Testis (tissue), 3 donors: ENCODE data around the gene RABGAP1L. TPM values are rescaled to one million over a fixed set of nuclear protein-coding genes. Genes with fewer than 3 reads are reported as not detected.

Experiments used
- DNase-seq: peaks from one replicate; pipeline ENCODE4 v3.0.0-alpha.2; 2019
- H3K27ac ChIP-seq, 2 donors: fragments of 200-600 bp; sonication (generic); one replicate each; pipeline ENCODE4 v1.5.1; 2019
- H3K27me3 ChIP-seq: fragments of 200-600 bp; sonication (generic); one replicate; pipeline ENCODE4 v1.5.1; 2019
- H3K36me3 ChIP-seq: fragments of 200-600 bp; sonication (generic); one replicate; pipeline ENCODE4 v1.5.1; 2017; ENCODE audit warnings: low read depth; ENCODE audit errors: missing control alignments
- H3K4me1 ChIP-seq: fragments of 200-600 bp; sonication (generic); one replicate; pipeline ENCODE4 v1.5.1; 2019
- H3K4me3 ChIP-seq, 2 donors: fragments of 200-600 bp; sonication (generic); one replicate each; pipeline ENCODE4 v1.5.1; 2017 to 2019
- H3K9me3 ChIP-seq: fragments of 200-600 bp; sonication (generic); one replicate; pipeline ENCODE4 v1.5.1; 2017
- POLR2A ChIP-seq: fragments of 450-650 bp; IDR thresholded peaks from one replicate; pipeline ENCODE4 v1.6.1; 2017; ENCODE audit warnings: antibody characterized with exemption, mild to moderate bottlenecking, moderate library complexity
- WGBS, 2 donors: methylation state at CpG; one replicate each; pipeline ENCODE4 v1.1.5; 2018; 5-methylcytosine and 5-hydroxymethylcytosine counted together
- intact Hi-C: fragments of 100-400 bp; cut with DNase I; formaldehyde crosslinking; loops from one replicate; pipeline ENCODE4 v1.15.1; 2023; ENCODE audit warnings: low total_unique reads
- polyA plus RNA-seq: library from polyadenylated mRNA; stranded (reverse); fragments of 350-450 nt; fragmentation: Illumina TruSeq; extraction: RNeasy Lipid Tissue Mini Kit (QIAGEN cat#74804); gene quantifications from one replicate; pipeline ENCODE4 v1.2.3, GENCODE V29; 2014; ENCODE audit warnings: low read depth, low replicate concordance; ENCODE audit not compliant: insufficient read depth
- total RNA-seq, 2 donors: library from RNA; depleted of rRNA; stranded (reverse); fragments of >200 nt; gene quantifications; one replicate each; pipeline ENCODE4 v1.2.3, GENCODE V29; 2016
- TF ChIP-seq, protein P1 (sequence below), 3 experiments: fragments of 450-650 bp in 2 of 3; fragments of 200-600 bp in 1 of 3; sonication (generic) in 1 of 3; IDR thresholded peaks; one replicate each; pipeline ENCODE4 v1.5.1; 2016 to 2019; ENCODE audit warnings: antibody characterized with exemption in 3 of 3, mild to moderate bottlenecking in 2 of 3, moderate library complexity in 1 of 3

RABGAP1L gene
- total and polyA plus RNA-seq, 3 donors from 2014 or later, result 40.5 to 53.1 (median 49.5) TPM

DNA sequence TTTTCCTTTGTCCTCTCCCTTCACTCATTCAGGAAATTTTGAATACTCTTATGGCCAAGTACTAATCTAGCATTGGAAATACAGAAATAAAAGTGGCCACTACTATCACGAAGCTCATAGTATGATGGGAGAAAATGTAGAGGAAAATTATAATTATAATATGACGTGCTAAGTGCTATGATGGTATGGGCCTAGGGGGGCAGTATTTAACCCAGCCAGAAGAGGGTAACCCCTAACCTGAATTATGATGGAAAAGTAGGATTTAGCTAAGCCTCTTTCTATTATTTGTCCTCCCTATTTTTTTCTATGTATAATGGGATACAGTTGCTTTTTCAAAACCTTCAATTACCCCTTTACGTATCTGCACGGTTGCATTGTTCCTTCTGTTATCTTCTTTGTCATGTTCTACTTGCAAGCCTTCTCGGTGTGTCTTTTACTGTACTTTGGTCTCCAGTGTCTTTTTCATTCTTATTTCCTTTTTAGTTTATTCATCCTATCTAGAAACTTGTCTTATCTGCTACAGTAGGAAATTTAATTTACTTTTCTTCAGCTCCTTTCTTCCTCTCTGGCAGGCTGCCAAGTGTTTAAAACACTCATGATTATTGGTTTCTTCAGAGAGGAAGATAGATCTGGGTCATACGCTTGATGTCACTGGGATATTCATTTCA is 199.6 kb downstream of the RABGAP1L start:
- Histone ChIP-seq H3K27ac (no peak overlapping the region), H3K27me3 (no peaks in the 10 kb centered on the region), H3K9me3 (no peaks in the 10 kb centered on the region), H3K4me3 (no peak overlapping the region), H3K36me3 (no peaks in the 10 kb centered on the region), H3K4me1 (no peaks in the 10 kb centered on the region)
- TF ChIP-seq, protein P1, sequence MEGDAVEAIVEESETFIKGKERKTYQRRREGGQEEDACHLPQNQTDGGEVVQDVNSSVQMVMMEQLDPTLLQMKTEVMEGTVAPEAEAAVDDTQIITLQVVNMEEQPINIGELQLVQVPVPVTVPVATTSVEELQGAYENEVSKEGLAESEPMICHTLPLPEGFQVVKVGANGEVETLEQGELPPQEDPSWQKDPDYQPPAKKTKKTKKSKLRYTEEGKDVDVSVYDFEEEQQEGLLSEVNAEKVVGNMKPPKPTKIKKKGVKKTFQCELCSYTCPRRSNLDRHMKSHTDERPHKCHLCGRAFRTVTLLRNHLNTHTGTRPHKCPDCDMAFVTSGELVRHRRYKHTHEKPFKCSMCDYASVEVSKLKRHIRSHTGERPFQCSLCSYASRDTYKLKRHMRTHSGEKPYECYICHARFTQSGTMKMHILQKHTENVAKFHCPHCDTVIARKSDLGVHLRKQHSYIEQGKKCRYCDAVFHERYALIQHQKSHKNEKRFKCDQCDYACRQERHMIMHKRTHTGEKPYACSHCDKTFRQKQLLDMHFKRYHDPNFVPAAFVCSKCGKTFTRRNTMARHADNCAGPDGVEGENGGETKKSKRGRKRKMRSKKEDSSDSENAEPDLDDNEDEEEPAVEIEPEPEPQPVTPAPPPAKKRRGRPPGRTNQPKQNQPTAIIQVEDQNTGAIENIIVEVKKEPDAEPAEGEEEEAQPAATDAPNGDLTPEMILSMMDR (IDR thresholded peaks at IDR 0.05), result no peak
- TF ChIP-seq POLR2A, result no peak
- intact Hi-C loops, result no loop called here
- no peak for DNase-seq
- 73 to 79% methylated on average over 6 of the region's 6 CpGs for WGBS, 2 donors

DNA sequence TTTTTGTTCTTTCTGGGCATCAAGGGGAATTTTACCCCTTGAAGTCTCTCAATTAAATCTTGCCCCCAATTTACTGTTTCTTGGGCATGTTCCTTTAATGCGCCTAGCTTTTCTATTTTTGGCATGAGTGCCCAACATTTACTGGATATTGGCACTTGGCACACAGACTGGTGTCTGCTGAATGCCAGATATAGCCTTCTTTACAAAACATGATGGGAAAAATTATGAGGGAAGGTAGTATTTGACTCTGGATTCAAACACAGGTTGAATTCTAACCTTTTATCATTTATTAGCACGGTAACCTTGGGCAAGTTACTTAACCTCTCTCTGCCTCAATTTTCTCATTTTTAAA is 200.1 kb downstream of the RABGAP1L start:
- Histone ChIP-seq H3K36me3 (no peaks in the 10 kb centered on the region), H3K27ac (no peak overlapping the region), H3K4me3 (no peak overlapping the region), H3K9me3 (no peaks in the 10 kb centered on the region), H3K27me3 (no peaks in the 10 kb centered on the region), H3K4me1 (no peaks in the 10 kb centered on the region)
- TF ChIP-seq, protein P1 (IDR thresholded peaks at IDR 0.05), result no peak
- no peak for TF ChIP-seq POLR2A
- WGBS, 2 donors, result 80 to 88% methylated on average over 2 of the region's 2 CpGs
- no peak for DNase-seq
- intact Hi-C loops, result no loop called here

DNA sequence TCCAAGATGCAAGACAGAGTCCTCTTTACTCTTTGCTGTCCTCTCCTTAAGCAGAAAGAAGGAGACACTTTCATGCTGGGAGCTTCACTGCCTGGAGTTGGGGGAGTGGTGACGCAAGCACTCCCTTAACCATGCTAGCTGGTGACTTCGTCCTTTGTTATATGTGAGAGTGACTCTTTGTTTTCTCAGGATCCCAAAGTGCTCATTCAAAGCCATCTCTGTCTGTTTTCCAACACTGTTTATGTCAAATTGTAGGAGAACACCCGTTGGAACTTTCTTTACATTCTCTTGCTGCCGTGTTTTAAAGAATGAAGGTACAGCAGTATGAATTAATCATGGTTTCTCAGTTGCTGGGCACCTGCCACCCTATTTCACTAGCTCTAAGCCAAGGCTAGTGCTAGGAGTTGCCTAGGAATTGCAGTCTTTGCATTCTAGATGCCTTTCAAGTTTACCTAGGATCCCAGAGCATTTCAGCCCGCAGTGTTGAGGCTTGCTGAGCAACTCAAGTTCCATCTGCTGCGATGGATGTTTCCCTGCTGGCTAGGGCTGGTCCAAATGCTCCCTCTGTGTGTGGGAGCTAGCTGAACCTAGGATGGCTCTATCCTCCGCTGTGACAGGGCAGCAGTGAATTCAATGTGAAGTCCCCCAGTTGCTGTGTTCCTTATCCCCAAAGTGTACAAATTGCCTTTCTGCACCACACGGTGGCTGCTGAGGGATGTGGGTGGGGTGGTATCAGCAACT is 205.8 kb downstream of the RABGAP1L start:
- Histone ChIP-seq H3K36me3 (no peaks in the 10 kb centered on the region), H3K4me3 (no peak overlapping the region), H3K27ac (no peak overlapping the region), H3K27me3 (no peaks in the 10 kb centered on the region), H3K9me3 (no peaks in the 10 kb centered on the region), H3K4me1 (no peaks in the 10 kb centered on the region)
- intact Hi-C loops, result no loop called here
- 91% methylated on average over 7 to 8 of the region's 8 CpGs for WGBS, 2 donors
- TF ChIP-seq, protein P1 (IDR thresholded peaks at IDR 0.05), result no peak
- no peak for TF ChIP-seq POLR2A
- DNase-seq, result no peak

DNA sequence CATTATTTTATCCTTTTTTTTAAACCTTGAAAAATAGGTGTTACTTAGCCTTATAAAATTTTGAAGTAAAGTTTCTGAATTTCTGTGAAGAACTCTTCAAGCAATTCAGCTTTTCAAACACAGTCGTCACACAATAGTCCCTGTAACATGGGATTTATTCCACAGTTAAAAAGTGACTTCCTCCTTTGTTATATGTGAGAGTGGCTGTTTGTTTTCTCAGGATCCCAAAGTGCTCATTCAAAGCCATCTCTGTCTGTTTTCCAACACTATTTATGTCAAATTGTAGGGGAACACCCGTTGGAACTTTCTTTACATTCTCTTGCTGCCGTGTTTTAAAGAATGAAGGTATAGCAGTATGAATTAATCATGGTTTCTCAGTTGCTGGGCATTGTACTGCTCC is 207.6 kb downstream of the RABGAP1L start:
- WGBS, 2 donors, result 77 to 90% methylated on average over 3 of the region's 3 CpGs
- H3K27ac ChIP-seq, result no peak overlapping the region
- no peaks in the 10 kb centered on the region for H3K9me3 ChIP-seq
- intact Hi-C loops, result no loop called here
- H3K27me3 ChIP-seq, result no peaks in the 10 kb centered on the region
- TF ChIP-seq POLR2A, result no peak
- TF ChIP-seq, protein P1 (IDR thresholded peaks at IDR 0.05), result no peak
- no peaks in the 10 kb centered on the region for H3K36me3 ChIP-seq
- no peak for DNase-seq
- no peak overlapping the region for H3K4me3 ChIP-seq
- H3K4me1 ChIP-seq, result no peaks in the 10 kb centered on the region
